Upper lobe of left lung (tissue), 6 donors: ENCODE results near the gene PKP1. TPM values are rescaled to one million over a fixed set of nuclear protein-coding genes. Genes with fewer than 3 reads are reported as not detected.

ENCODE experiments used
- ATAC-seq, 2 donors: fragments of 200-7000 bp; cut with Tn5 transposase; one replicate each; pipeline ENCODE4 v1.9.1; 2022; ENCODE audit warnings: mild to moderate bottlenecking in 2 of 2, moderate library complexity in 2 of 2; ENCODE audit not compliant: low FRiP score in 2 of 2
- DNase-seq, 2 donors: peaks; one replicate each; pipeline ENCODE4 v3.0.0-alpha.2; 2019 to 2020
- H3K27ac ChIP-seq, 4 donors: fragments of 200-600 bp; sonication (generic); one replicate each; pipeline ENCODE4 v1.5.1; 2016 to 2019
- H3K27me3 ChIP-seq, 4 donors: fragments of 200-600 bp; sonication (generic); one replicate each; pipeline ENCODE4 v1.5.1; 2017 to 2019
- H3K36me3 ChIP-seq, 4 donors: fragments of 200-600 bp; sonication (generic); one replicate each; pipeline ENCODE4 v1.5.1; 2016 to 2019
- H3K4me1 ChIP-seq, 4 donors: fragments of 200-600 bp; sonication (generic); one replicate each; pipeline ENCODE4 v1.5.1; 2018 to 2019
- H3K4me3 ChIP-seq, 4 donors: fragments of 200-600 bp; sonication (generic); one replicate each; pipeline ENCODE4 v1.5.1; 2017 to 2019; ENCODE audit warnings: mild to moderate bottlenecking in 2 of 4, moderate library complexity in 1 of 4
- H3K9me3 ChIP-seq, 4 donors: fragments of 200-600 bp; sonication (generic); one replicate each; pipeline ENCODE4 v1.5.1; 2018 to 2019
- CTCF ChIP-seq, 6 experiments: fragments of 450-650 bp in 4 of 6; fragments of 200-600 bp in 2 of 6; sonication (generic) in 2 of 6; IDR thresholded peaks; one replicate each; pipeline ENCODE4 v1.5.1; 2016 to 2019; ENCODE audit warnings: antibody characterized with exemption in 6 of 6
- EP300 ChIP-seq, 4 donors: sonication (generic); formaldehyde crosslinking; IDR thresholded peaks; one replicate each; pipeline ENCODE4 v1.5.1; 2017; ENCODE audit warnings: antibody characterized with exemption in 4 of 4, control low read depth in 2 of 4
- POLR2A ChIP-seq, 4 donors: fragments of 450-650 bp; IDR thresholded peaks; one replicate each; pipeline ENCODE4 v1.5.1; 2016 to 2017; ENCODE audit warnings: antibody characterized with exemption in 4 of 4, mild to moderate bottlenecking in 2 of 4
- POLR2AphosphoS5 ChIP-seq, 2 donors: sonication (generic); formaldehyde crosslinking; IDR thresholded peaks; one replicate each; pipeline ENCODE4 v1.5.1; 2017; ENCODE audit warnings: antibody characterized with exemption in 2 of 2
- WGBS, 2 donors: methylation state at CpG; one replicate each; pipeline ENCODE4 v1.1.5; 2017 to 2018; 5-methylcytosine and 5-hydroxymethylcytosine counted together
- total RNA-seq, 6 donors: library from RNA; depleted of rRNA in 4 of 6; stranded (reverse); fragments of >200 nt in 4 of 6; gene quantifications; one replicate each; pipeline versions ENCODE4 v1.1.0 to v1.2.1, GENCODE V29; 2016 to 2021
- donor health status: DM: no; HTN: no; CAD: no; lungs with moderate emphysema.
- donor health status: DM: no; HTN: yes; CAD: no; lungs with severe emphysema.

PKP1 gene
- total RNA-seq, 6 donors from 2014 or later, result 0.86 to 4.9 (median 2.5) TPM

GRCh38 chr1:201305815-201306214 lies 22.5 kb downstream of the PKP1 start:
- ATAC-seq (no peak), DNase-seq (peak in 1 of 2 donors; percentile 70)
- H3K4me3 ChIP-seq, result no peak overlapping the region
- TF ChIP-seq POLR2AphosphoS5 (IDR thresholded peaks at IDR 0.05) (no peak), POLR2A (IDR thresholded peaks at IDR 0.05) (no peak), EP300 (IDR thresholded peaks at IDR 0.05) (no peak), CTCF (IDR thresholded peaks at IDR 0.05) (no peak)
- H3K36me3 ChIP-seq, result no peaks in the 10 kb centered on the region
- 44 to 54% methylated on average over 5 of the region's 5 CpGs for WGBS, 2 donors
- no peaks in the 10 kb centered on the region for H3K9me3 ChIP-seq
- peaks cover 38 to 48% (median 39%) of the 10 kb centered on the region in 4 donors for H3K4me1 ChIP-seq
- no peaks in the 10 kb centered on the region for H3K27me3 ChIP-seq
- no peak overlapping the region for H3K27ac ChIP-seq

GRCh38 chr1:201307231-201307630 lies 23.9 kb downstream of the PKP1 start:
- ATAC-seq, result peak in 1 of 2 donors; percentile 6

GRCh38 chr1:201307760-201308499 lies 24.6 kb downstream of the PKP1 start:
- no peak for TF ChIP-seq EP300 (IDR thresholded peaks at IDR 0.05)
- no peak for TF ChIP-seq CTCF (IDR thresholded peaks at IDR 0.05)
- TF ChIP-seq POLR2A (IDR thresholded peaks at IDR 0.05), result no peak
- TF ChIP-seq POLR2AphosphoS5 (IDR thresholded peaks at IDR 0.05), result peak in 1 of 2 donors; percentile 11
- ATAC-seq (peak in 1 of 2 donors; percentile 36), DNase-seq (peak in 1 of 2 donors; percentile 52)
- H3K36me3 ChIP-seq, result no peaks in the 10 kb centered on the region
- peak overlapping the region in 3 of 4 donors; percentile 74 to 87 (median 75) for H3K27ac ChIP-seq
- no peaks in the 10 kb centered on the region for H3K9me3 ChIP-seq
- no peaks in the 10 kb centered on the region for H3K27me3 ChIP-seq
- H3K4me3 ChIP-seq, result no peak overlapping the region
- peaks cover 41 to 52% (median 49%) of the 10 kb centered on the region in 4 donors for H3K4me1 ChIP-seq
- 70 to 83% methylated on average over 7 to 11 of the region's 11 CpGs for WGBS, 2 donors

More at GRCh38 chr1:201307231-201307630, 23.9 kb downstream of the PKP1 start:
- Histone ChIP-seq H3K4me1 (peaks cover 41 to 52% (median 49%) of the 10 kb centered on the region in 4 donors), H3K9me3 (no peaks in the 10 kb centered on the region), H3K4me3 (no peak overlapping the region), H3K27ac (peak overlapping the region in 1 of 4 donors; percentile 37), H3K36me3 (no peaks in the 10 kb centered on the region), H3K27me3 (no peaks in the 10 kb centered on the region)
- TF ChIP-seq POLR2AphosphoS5 (IDR thresholded peaks at IDR 0.05), result no peak
- no peak for TF ChIP-seq CTCF (IDR thresholded peaks at IDR 0.05)
- TF ChIP-seq EP300 (IDR thresholded peaks at IDR 0.05), result no peak
- TF ChIP-seq POLR2A (IDR thresholded peaks at IDR 0.05), result no peak
- no peak for DNase-seq
- WGBS, 2 donors, result 91 to 96% methylated on average over 4 to 9 of the region's 9 CpGs

GRCh38 chr1:201309416-201309815 lies 26.1 kb downstream of the PKP1 start:
- ATAC-seq (peak; percentile 42 to 69), DNase-seq (peak in 1 of 2 donors; percentile 83)
- 0 to 3% methylated on average over 1 to 9 of the region's 9 CpGs for WGBS, 2 donors
- peak overlapping the region; percentile 70 to 87 (median 74) for H3K27ac ChIP-seq
- no peaks in the 10 kb centered on the region for H3K36me3 ChIP-seq
- peaks cover 41 to 52% (median 49%) of the 10 kb centered on the region in 4 donors for H3K4me1 ChIP-seq
- H3K9me3 ChIP-seq, result no peaks in the 10 kb centered on the region
- TF ChIP-seq POLR2AphosphoS5 (IDR thresholded peaks at IDR 0.05), result peak; percentile 88 to 90
- peak in 3 of 4 donors; percentile 52 to 91 (median 86) for TF ChIP-seq EP300 (IDR thresholded peaks at IDR 0.05)
- peak in 4 of 6 experiments; percentile 10 to 24 (median 16) for TF ChIP-seq CTCF (IDR thresholded peaks at IDR 0.05)
- peak in 1 of 4 donors; percentile 7 for TF ChIP-seq POLR2A (IDR thresholded peaks at IDR 0.05)
- no peak overlapping the region for H3K4me3 ChIP-seq
- no peaks in the 10 kb centered on the region for H3K27me3 ChIP-seq
